Lower leg skin (tissue), 3 donors: Measurements from ENCODE around the gene CNIH2.

ENCODE experiments used
- POLR2A ChIP-seq, 2 donors: fragments of 450-650 bp; IDR thresholded peaks; one replicate each; pipeline ENCODE4 v1.6.1; 2016 to 2017; ENCODE audit warnings: antibody characterized with exemption in 2 of 2, mild to moderate bottlenecking in 1 of 2, moderate library complexity in 1 of 2
- TF ChIP-seq, protein P1 (sequence below), 3 donors: fragments of 450-650 bp; IDR thresholded peaks; one replicate each; pipeline ENCODE4 v1.5.1; 2016; ENCODE audit warnings: antibody characterized with exemption in 3 of 3, mild to moderate bottlenecking in 3 of 3, moderate library complexity in 2 of 3

DNA sequence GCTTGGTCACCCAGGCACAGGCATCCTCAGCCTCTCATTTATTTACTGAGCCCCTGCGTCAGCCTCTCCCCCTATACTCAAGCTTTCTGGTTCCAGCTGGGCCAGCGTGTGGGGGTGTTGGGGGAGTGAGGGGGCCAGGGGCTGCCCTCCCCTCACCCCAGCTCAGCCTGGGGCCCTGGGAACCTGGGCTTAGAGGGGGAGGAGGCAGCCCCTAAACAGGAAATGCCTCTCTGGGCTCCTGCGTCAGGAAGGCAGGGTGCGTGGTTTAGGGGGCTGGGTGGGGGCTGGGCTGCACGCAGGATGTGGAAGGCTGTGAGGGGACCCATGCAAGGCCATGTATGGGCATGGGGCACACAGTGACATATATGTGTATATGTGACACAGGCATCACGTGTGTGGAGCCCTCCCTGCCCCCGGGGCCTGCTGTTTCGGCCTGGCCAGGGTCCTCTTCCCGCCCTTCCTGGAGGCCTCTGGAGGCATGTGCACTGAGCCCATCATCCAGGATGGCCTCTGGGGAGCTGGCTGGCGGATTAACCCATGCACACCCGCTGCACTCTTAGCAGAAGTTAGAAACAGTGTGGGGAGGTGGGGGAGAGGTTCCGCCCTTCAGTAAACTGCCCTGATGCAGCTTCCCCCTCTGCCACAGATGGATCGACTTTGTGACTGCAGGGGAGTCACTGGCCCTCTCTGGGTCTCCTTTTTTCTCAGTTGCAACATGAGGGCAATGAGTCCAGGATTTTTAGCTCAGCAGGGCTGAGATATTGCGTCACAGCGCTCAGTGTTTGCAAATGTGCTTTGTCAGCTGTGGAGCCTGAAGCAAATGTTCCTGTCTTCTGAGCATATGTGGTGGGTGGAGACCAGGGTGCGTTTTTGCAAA is 40.0 kb downstream of the CNIH2 start:
- TF ChIP-seq, protein P1, sequence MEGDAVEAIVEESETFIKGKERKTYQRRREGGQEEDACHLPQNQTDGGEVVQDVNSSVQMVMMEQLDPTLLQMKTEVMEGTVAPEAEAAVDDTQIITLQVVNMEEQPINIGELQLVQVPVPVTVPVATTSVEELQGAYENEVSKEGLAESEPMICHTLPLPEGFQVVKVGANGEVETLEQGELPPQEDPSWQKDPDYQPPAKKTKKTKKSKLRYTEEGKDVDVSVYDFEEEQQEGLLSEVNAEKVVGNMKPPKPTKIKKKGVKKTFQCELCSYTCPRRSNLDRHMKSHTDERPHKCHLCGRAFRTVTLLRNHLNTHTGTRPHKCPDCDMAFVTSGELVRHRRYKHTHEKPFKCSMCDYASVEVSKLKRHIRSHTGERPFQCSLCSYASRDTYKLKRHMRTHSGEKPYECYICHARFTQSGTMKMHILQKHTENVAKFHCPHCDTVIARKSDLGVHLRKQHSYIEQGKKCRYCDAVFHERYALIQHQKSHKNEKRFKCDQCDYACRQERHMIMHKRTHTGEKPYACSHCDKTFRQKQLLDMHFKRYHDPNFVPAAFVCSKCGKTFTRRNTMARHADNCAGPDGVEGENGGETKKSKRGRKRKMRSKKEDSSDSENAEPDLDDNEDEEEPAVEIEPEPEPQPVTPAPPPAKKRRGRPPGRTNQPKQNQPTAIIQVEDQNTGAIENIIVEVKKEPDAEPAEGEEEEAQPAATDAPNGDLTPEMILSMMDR (IDR thresholded peaks at IDR 0.05) = no peak
- TF ChIP-seq POLR2A (IDR thresholded peaks at IDR 0.05) = no peak
